Activated CD8-positive, alpha-beta T cell treated with anti-CD3 and anti-CD28 coated beads for 36 hours (primary cell): ENCODE measurements around the gene POLK. TPM values are rescaled to one million over a fixed set of nuclear protein-coding genes. Genes with fewer than 3 reads are reported as not detected.

Experiments
- ATAC-seq: fragments of 200-7000 bp; cut with Tn5 transposase; one replicate; pipeline ENCODE4 v1.10.0; 2021; ENCODE audit warnings: mild to moderate bottlenecking, moderate library complexity
- CTCF ChIA-PET: fragments of 350-600 bp; sonication (Branson Sonifier 250); formaldehyde crosslinking; loops from one replicate; lab custom pipeline; 2021; ENCODE audit warnings: antibody characterized with exemption; lab: Charles Lee
- POLR2A ChIA-PET: fragments of 350-600 bp; sonication (Branson Sonifier 250); formaldehyde crosslinking; loops from one replicate; lab custom pipeline; 2021; ENCODE audit warnings: antibody characterized with exemption; lab: Charles Lee
- DNase-seq: peaks from one replicate; pipeline ENCODE4 v3.0.0-alpha.2; 2020
- H3K27ac Mint-ChIP-seq: one replicate; pipeline ENCODE4 v1.8.0; 2021; ENCODE audit warnings: mild to moderate bottlenecking, mixed read lengths
- H3K27me3 Mint-ChIP-seq: one replicate; pipeline ENCODE4 v1.8.0; 2021; ENCODE audit warnings: mixed read lengths
- H3K36me3 Mint-ChIP-seq: one replicate; pipeline ENCODE4 v1.8.0; 2021; ENCODE audit warnings: low read depth, mixed read lengths
- H3K4me1 Mint-ChIP-seq: one replicate; pipeline ENCODE4 v1.8.0; 2021; ENCODE audit warnings: low read depth, mixed read lengths
- H3K4me3 Mint-ChIP-seq: one replicate; pipeline ENCODE4 v1.8.0; 2021; ENCODE audit warnings: mild to moderate bottlenecking, moderate library complexity, mixed read lengths
- H3K9me3 Mint-ChIP-seq: one replicate; pipeline ENCODE4 v1.8.0; 2021; ENCODE audit warnings: mixed read lengths
- intact Hi-C: fragments of 100-400 bp; cut with micrococcal nuclease; formaldehyde crosslinking; loops from one replicate; pipeline ENCODE4 v1.10.0; 2022
- total RNA-seq, 2 experiments: library from RNA; stranded (reverse); gene quantifications; one replicate each; pipeline ENCODE4 v1.2.3, GENCODE V29; 2021
- TF ChIP-seq, protein P1 (sequence below): fragments of 200-600 bp; IDR thresholded peaks from one replicate; pipeline ENCODE4 v1.8.0; 2022; ENCODE audit warnings: antibody characterized with exemption, mild to moderate bottlenecking

Gene POLK
- total RNA-seq, 2 experiments from 2014 or later = 29.5 to 30.6 TPM

DNA sequence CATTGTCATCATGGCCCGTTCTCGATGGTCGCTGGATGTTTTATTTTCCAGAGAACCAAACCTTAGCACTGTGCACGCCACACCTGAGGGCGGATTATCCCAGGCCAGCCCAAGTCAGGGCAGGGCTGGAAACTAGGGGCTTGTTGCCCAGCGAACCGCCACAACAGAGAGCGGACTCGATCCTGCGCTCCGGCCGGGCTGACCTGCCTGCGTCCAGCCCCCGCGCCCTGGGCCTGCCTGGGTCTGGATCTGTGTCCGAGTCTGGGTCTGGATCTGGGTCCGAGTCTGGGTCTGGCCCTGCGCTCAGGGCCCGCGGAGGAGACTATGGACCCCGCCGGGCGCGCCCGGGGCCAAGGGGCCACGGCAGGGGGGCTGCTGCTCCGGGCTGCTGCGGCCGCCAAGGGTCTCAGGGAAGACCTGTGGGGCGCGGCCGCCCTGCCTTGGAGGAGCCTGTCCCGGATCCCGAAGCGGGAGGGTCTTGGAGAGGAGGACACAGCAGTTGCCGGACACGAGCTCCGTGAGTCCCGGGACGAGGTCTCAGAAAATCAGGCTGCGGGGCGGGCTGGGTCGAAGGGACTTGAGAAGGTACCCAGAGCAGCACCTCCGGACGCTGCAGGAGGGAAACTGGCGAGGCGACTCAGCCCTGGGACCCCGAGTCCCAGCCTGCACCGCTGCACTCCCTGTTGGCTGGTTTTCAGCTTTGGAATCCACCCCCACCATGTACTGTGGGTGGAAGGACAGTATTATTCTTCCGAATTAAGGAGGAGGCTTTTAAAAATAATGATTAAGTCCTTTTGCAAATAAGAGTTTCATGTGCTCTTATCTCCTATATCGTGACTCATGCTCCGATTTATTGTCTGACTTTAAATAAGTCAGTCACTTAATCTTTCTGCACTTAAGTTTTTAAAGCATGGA is 99.9 kb downstream of the POLK start, which contains the start of gene ANKDD1B:
Gene ANKDD1B, plus strand, starts transcription at position 143 of the 915 bp plus-strand sequence. Its CDS starts 182 bp downstream, at position 325.
- POLR2A ChIA-PET = interaction anchor here (0.6 kb wide), 1 partner anchor 1946 kb away, joined by 3 read pairs; no protein-coding TSS in a partner anchor
- H3K4me3 Mint-ChIP-seq = peak within 1 kb of the TSS; percentile 19
- peaks cover 17% of the 10 kb centered on the region for H3K27me3 Mint-ChIP-seq
- ATAC-seq = no peak
- intact Hi-C loops = no loop called here
- CTCF ChIA-PET = no interaction called here
- H3K36me3 Mint-ChIP-seq = peaks cover 1% of the 10 kb centered on the region
- no peak within 1 kb of the TSS for H3K27ac Mint-ChIP-seq
- peaks cover 5% of the 10 kb centered on the region for H3K4me1 Mint-ChIP-seq
- H3K9me3 Mint-ChIP-seq = no peaks in the 10 kb centered on the region
- peak; percentile 13 for DNase-seq
- TF ChIP-seq, protein P1, sequence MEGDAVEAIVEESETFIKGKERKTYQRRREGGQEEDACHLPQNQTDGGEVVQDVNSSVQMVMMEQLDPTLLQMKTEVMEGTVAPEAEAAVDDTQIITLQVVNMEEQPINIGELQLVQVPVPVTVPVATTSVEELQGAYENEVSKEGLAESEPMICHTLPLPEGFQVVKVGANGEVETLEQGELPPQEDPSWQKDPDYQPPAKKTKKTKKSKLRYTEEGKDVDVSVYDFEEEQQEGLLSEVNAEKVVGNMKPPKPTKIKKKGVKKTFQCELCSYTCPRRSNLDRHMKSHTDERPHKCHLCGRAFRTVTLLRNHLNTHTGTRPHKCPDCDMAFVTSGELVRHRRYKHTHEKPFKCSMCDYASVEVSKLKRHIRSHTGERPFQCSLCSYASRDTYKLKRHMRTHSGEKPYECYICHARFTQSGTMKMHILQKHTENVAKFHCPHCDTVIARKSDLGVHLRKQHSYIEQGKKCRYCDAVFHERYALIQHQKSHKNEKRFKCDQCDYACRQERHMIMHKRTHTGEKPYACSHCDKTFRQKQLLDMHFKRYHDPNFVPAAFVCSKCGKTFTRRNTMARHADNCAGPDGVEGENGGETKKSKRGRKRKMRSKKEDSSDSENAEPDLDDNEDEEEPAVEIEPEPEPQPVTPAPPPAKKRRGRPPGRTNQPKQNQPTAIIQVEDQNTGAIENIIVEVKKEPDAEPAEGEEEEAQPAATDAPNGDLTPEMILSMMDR = no peak

DNA sequence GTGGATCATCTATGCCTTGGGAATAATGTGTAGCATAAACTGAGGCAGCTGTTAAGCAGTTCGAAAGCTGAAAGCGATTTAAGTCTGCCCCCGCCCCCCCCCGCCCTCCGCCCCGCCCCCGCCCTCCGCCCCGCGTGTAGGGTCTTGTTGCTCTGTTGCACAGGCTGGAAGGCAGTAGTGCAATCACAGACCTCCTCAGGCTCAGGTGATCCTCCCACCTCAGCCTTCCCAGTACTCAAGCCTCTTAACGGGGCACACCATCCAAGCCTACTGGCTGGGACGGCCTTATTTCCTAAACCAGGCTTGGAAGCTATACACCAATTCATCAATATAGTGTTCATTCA is 100.5 kb downstream of the POLK start:
- H3K36me3 Mint-ChIP-seq = peaks cover 1% of the 10 kb centered on the region
- H3K9me3 Mint-ChIP-seq = no peaks in the 10 kb centered on the region
- CTCF ChIA-PET = no interaction called here
- intact Hi-C loops = no loop called here
- no peak overlapping the region for H3K27ac Mint-ChIP-seq
- POLR2A ChIA-PET = no interaction called here
- H3K4me3 Mint-ChIP-seq = no peak overlapping the region
- DNase-seq = no peak
- no peak for ATAC-seq
- peaks cover 17% of the 10 kb centered on the region for H3K27me3 Mint-ChIP-seq
- TF ChIP-seq, protein P1 = no peak
- H3K4me1 Mint-ChIP-seq = peaks cover 5% of the 10 kb centered on the region

DNA sequence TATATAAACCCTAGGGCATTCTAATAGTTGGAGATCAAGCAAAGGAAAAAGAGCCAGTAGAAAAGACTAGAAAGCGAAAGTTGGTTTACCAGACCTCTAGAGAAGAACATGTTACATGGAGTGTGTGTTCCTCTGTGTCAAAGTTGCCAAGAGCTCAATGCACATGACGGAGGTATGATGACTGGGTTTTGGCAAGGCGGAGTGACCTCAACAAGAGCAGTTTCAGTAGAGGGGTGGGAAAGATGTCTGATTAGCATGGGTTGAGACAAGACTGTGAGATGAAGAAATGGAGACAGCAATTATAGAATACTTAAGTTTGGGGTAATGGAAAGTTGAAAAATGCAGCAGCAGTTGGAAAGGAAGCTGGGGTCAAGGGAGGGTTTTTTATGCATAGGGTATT is 101.2 kb downstream of the POLK start:
- no peaks in the 10 kb centered on the region for H3K36me3 Mint-ChIP-seq
- ATAC-seq (no peak), DNase-seq (no peak)
- H3K9me3 Mint-ChIP-seq = no peaks in the 10 kb centered on the region
- no peak overlapping the region for H3K4me3 Mint-ChIP-seq
- TF ChIP-seq, protein P1 = no peak
- POLR2A ChIA-PET = interaction anchor here (0.9 kb wide), 1 partner anchor 108 kb away, joined by 3 read pairs; no protein-coding TSS in a partner anchor
- peaks cover 5% of the 10 kb centered on the region for H3K4me1 Mint-ChIP-seq
- no peak overlapping the region for H3K27ac Mint-ChIP-seq
- CTCF ChIA-PET = no interaction called here
- H3K27me3 Mint-ChIP-seq = peaks cover 17% of the 10 kb centered on the region
- intact Hi-C loops = no loop called here

DNA sequence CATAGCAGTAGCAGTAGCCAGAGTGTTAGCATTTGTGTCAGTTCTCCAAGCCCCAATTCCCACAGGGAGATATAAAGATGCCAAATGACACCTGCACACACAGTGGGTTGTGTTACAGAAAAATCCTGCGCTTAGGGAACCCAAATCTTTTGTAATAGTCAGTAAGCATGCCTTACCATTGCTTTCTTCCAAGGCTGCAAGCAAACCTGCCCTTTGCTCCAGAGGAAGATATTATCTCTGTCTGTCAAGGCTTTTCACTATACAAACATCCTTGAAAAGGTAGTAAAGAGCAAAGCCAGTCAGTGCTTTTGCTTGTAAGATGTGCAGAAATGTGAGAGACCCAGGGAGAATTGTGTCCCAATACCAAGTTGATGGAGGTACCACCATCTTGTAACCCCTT is 102.5 kb downstream of the POLK start:
- no peak overlapping the region for H3K4me3 Mint-ChIP-seq
- H3K9me3 Mint-ChIP-seq = no peaks in the 10 kb centered on the region
- ChIA-PET CTCF (no interaction called here), POLR2A (no interaction called here)
- no peak for DNase-seq
- no peak overlapping the region for H3K27ac Mint-ChIP-seq
- peaks cover 17% of the 10 kb centered on the region for H3K27me3 Mint-ChIP-seq
- no peaks in the 10 kb centered on the region for H3K36me3 Mint-ChIP-seq
- H3K4me1 Mint-ChIP-seq = peaks cover 5% of the 10 kb centered on the region
- intact Hi-C loops = no loop called here
- ATAC-seq = no peak
- TF ChIP-seq, protein P1 = no peak

DNA sequence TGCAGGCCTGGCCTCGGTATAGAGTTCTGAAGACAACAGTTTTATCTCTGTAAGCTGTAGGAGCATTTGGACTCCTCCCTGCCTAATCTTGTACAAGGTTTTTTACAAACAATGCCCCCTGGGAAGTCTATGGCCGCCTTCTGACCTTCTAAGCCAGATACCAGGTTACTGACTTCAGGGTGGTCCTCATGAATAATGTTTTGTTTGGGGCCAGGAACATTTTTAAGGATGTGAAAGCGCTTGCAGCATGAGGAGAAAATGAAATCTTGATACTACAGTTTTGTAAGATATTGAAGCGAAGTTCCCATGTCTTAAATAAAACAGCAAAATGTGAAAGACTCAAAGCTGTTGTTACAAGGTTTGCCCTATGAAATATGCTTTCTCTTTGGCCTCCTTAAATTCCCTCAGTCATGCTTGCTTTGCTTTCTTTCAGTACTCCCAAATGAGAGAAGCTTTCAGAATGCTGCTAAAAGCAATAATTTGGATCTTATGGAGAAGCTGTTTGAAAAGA is 104.7 kb downstream of the POLK start:
- H3K9me3 Mint-ChIP-seq = no peaks in the 10 kb centered on the region
- H3K27ac Mint-ChIP-seq = no peak overlapping the region
- peaks cover 8% of the 10 kb centered on the region for H3K27me3 Mint-ChIP-seq
- ATAC-seq (no peak), DNase-seq (no peak)
- H3K36me3 Mint-ChIP-seq = no peaks in the 10 kb centered on the region
- H3K4me1 Mint-ChIP-seq = no peaks in the 10 kb centered on the region
- intact Hi-C loops = no loop called here
- TF ChIP-seq, protein P1 = no peak
- no peak overlapping the region for H3K4me3 Mint-ChIP-seq
- ChIA-PET CTCF (interaction anchor here (0.8 to 1.1 kb wide), 2 partner anchors 8 to 13 kb away, joined by 3 read pairs; no protein-coding TSS in a partner anchor), POLR2A (no interaction called here)
